Measurements from ENCODE around the gene KRTAP10-12. TPM values are rescaled to one million over a fixed set of nuclear protein-coding genes. Genes with fewer than 3 reads are reported as not detected.

The KRTAP10-12 gene
- polyA plus RNA-seq, 2 of the 4 experiments (the other 2 are of a cell fraction) = not detected

GRCh38 chr21:44706026-44706705 is 9.2 kb downstream of the KRTAP10-12 start (continued):
- TF ChIP-seq, protein P1, sequence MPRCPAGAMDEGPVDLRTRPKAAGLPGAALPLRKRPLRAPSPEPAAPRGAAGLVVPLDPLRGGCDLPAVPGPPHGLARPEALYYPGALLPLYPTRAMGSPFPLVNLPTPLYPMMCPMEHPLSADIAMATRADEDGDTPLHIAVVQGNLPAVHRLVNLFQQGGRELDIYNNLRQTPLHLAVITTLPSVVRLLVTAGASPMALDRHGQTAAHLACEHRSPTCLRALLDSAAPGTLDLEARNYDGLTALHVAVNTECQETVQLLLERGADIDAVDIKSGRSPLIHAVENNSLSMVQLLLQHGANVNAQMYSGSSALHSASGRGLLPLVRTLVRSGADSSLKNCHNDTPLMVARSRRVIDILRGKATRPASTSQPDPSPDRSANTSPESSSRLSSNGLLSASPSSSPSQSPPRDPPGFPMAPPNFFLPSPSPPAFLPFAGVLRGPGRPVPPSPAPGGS (IDR thresholded peaks at IDR 0.05) = no peak
- TF ChIP-seq MYC (IDR thresholded peaks at IDR 0.05; ENCODE audit: borderline replicate concordance, low read length) (no peak), POLR2A (IDR thresholded peaks at IDR 0.05; ENCODE audit: low read length) (no peak)

- H3K4me1 ChIP-seq = peaks cover 7% of the 10 kb centered on the region
- H3K27ac ChIP-seq = no peak overlapping the region
- H3K4me2 ChIP-seq = no peak overlapping the region
- H3K4me3 ChIP-seq = no peak overlapping the region
- ATAC-seq (no peak), FAIRE-seq (no peak), DNase-seq (ENCODE audit: low read depth in 1 of 2, low spot score in 1 of 2) (no peak)
- ChIA-PET CTCF (interaction anchor here (1.0 to 2.3 kb wide), 3 partner anchors 13 to 196 kb away, joined by 3 to 7 read pairs (median 4); no protein-coding TSS in a partner anchor), POLR2A (no interaction called here)
- no peaks in the 10 kb centered on the region for H3K9me3 ChIP-seq
- TF ChIP-seq EHMT2 (IDR thresholded peaks at IDR 0.05; ENCODE audit: low read depth) (no peak), NPAS2 (CRISPR knock-in tag; IDR thresholded peaks at IDR 0.05; ENCODE audit: borderline replicate concordance) (no peak), RFX5 (IDR thresholded peaks at IDR 0.05) (no peak), SREBF2 (IDR thresholded peaks at IDR 0.05) (no peak), BHLHE40 (IDR thresholded peaks at IDR 0.05; ENCODE audit: low read depth, low read length) (no peak), RARB (CRISPR knock-in tag; IDR thresholded peaks at IDR 0.05) (no peak), CBX2 (IDR thresholded peaks at IDR 0.05; ENCODE audit: borderline replicate concordance, low read depth) (no peak), USF2 (IDR thresholded peaks at IDR 0.05) (no peak), NFE2L2 (conservative IDR thresholded peaks at IDR 0.05; ENCODE audit: low read length) (no peak)
- TF ChIP-seq, protein P2, sequence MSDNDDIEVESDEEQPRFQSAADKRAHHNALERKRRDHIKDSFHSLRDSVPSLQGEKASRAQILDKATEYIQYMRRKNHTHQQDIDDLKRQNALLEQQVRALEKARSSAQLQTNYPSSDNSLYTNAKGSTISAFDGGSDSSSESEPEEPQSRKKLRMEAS (IDR thresholded peaks at IDR 0.05) = no peak
- WGBS (ENCODE audit: missing lambda C conversion rate) = 71% methylated on average over 21 of the region's 46 CpGs
These were observed 10.0 kb downstream of the KRTAP10-12 start for GRCh38 chr21:44706706-44707581.

GRCh38 chr21:44708213-44708865 is 11.4 kb downstream of the KRTAP10-12 start:
- 49% methylated on average over 5 of the region's 13 CpGs for WGBS (ENCODE audit: missing lambda C conversion rate)
- ChIA-PET CTCF (interaction anchor here (2.3 kb wide), 1 partner anchor 12 kb away, joined by 7 read pairs; no protein-coding TSS in a partner anchor), POLR2A (no interaction called here)
- TF ChIP-seq HEYL (CRISPR knock-in tag; IDR thresholded peaks at IDR 0.05) = no peak
- DNase-seq (ENCODE audit: low read depth in 1 of 2, low spot score in 1 of 2) (no peak), FAIRE-seq (no peak), ATAC-seq (peak; percentile 12 to 20; a peak in 2 of 6 replicates)
- Histone ChIP-seq H3K9me3 (no peaks in the 10 kb centered on the region), H3K27ac (no peak overlapping the region), H3K4me1 (peaks cover 7% of the 10 kb centered on the region), H3K4me3 (no peak overlapping the region), H3K4me2 (no peak overlapping the region)

- no peak overlapping the region for H3K27ac ChIP-seq
- ChIA-PET CTCF (no interaction called here), POLR2A (no interaction called here)
- H3K9me3 ChIP-seq = no peaks in the 10 kb centered on the region
- TF ChIP-seq PBX3 (IDR thresholded peaks at IDR 0.05) (no peak), ZSCAN20 (CRISPR knock-in tag; IDR thresholded peaks at IDR 0.05) (no peak)
- peaks cover 7% of the 10 kb centered on the region for H3K4me1 ChIP-seq
- H3K4me3 ChIP-seq = no peak overlapping the region
- no peak overlapping the region for H3K4me2 ChIP-seq
- ATAC-seq (no peak), DNase-seq (ENCODE audit: low read depth in 1 of 2, low spot score in 1 of 2) (no peak), FAIRE-seq (no peak)
- 52% methylated on average over 9 of the region's 25 CpGs for WGBS (ENCODE audit: missing lambda C conversion rate)
These were observed 12.0 kb downstream of the KRTAP10-12 start for GRCh38 chr21:44708866-44709425.
